Panc1 (cell line): ENCODE data around the gene ABCB4.

Source experiments
- CTCF ChIP-seq: fragments of 450-650 bp; IDR thresholded peaks from 2 replicates; pipeline ENCODE4 v1.5.1; 2017; ENCODE audit warnings: mild to moderate bottlenecking
- POLR2AphosphoS5 ChIP-seq: IDR thresholded peaks from 2 replicates; pipeline ENCODE4 v1.6.1; 2012; ENCODE audit warnings: mild to moderate bottlenecking, low read depth, low read length, moderate library complexity
- REST ChIP-seq, 2 experiments: IDR thresholded peaks; 2 replicates each; pipeline ENCODE4 v1.6.1; 2011 to 2012; ENCODE audit warnings: low read depth in 2 of 2, control low read depth in 1 of 2, low read length in 1 of 2, mild to moderate bottlenecking in 1 of 2, moderate library complexity in 1 of 2; ENCODE audit not compliant: insufficient read depth in 1 of 2
- SIN3A ChIP-seq: IDR thresholded peaks from 2 replicates; pipeline ENCODE4 v1.6.1; 2012; ENCODE audit warnings: low read depth, mild to moderate bottlenecking, low read length, moderate library complexity, borderline replicate concordance; ENCODE audit not compliant: insufficient read depth
- TCF7L2 ChIP-seq: IDR thresholded peaks from 2 replicates; pipeline ENCODE4 v1.6.1; 2011; ENCODE audit warnings: mild to moderate bottlenecking, low read depth, low read length, inconsistent platforms

GRCh38 chr7:87511510-87511909 is 36.0 kb upstream of the ABCB4 start:
- no peak for TF ChIP-seq CTCF
- TF ChIP-seq TCF7L2: no peak
- TF ChIP-seq POLR2AphosphoS5: no peak
- TF ChIP-seq REST (IDR thresholded peaks at IDR 0.05; ENCODE audit: insufficient read depth in 1 of 2, low read depth in 2 of 2, low read length in 1 of 2): no peak
- no peak for TF ChIP-seq SIN3A
